ENCODE measurements around the gene SETD3.

DNA sequence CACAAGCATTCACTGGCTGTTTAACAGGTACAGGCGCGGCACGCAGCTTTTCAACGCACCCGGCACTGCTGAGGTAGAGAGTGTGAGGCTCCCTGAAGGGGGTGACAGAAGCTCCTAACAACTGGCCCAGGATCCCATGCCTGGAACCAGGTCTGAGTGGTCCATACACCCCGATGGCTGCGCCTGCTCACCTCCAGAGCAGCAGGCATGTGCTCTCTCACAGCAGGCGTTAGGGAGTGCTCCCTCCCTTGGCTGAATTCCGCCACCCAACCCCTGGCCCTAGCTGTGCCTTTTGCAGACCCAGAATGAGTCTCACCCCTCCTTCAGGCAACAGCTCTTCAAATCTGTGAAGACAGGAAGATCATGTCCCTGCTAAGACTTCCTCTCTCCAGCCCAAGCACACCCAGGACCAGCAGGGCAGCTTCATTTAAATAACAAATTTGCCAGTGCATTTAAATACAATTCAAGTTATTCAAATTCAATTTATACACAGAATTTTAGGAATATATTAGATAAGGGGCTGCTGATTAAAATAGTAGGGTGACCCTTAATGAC is 86.0 kb downstream of the SETD3 start:
- no peak for TF ChIP-seq EZH2phosphoT487 (conservative IDR thresholded peaks at IDR 0.05; ENCODE audit: low read length)
- TF ChIP-seq, protein P1, sequence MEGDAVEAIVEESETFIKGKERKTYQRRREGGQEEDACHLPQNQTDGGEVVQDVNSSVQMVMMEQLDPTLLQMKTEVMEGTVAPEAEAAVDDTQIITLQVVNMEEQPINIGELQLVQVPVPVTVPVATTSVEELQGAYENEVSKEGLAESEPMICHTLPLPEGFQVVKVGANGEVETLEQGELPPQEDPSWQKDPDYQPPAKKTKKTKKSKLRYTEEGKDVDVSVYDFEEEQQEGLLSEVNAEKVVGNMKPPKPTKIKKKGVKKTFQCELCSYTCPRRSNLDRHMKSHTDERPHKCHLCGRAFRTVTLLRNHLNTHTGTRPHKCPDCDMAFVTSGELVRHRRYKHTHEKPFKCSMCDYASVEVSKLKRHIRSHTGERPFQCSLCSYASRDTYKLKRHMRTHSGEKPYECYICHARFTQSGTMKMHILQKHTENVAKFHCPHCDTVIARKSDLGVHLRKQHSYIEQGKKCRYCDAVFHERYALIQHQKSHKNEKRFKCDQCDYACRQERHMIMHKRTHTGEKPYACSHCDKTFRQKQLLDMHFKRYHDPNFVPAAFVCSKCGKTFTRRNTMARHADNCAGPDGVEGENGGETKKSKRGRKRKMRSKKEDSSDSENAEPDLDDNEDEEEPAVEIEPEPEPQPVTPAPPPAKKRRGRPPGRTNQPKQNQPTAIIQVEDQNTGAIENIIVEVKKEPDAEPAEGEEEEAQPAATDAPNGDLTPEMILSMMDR (IDR thresholded peaks at IDR 0.05; ENCODE audit: insufficient read depth, low read length, poor library complexity, severe bottlenecking), result no peak

Measured in SU-DHL-6 (cell line).